ENCODE data around the gene GJA5.

Gene GJA5
- total RNA-seq = 0 to 3.6 (median 0.27) reads per million in 18 experiments

GRCh38 chr1:147760481-147761260 lies at the start of gene GJA5:
Gene GJA5 (minus strand): TSS chr1:147760602. CDS start chr1:147759238, 1,364 bp downstream.
- DNase-seq = no peak

- DNase-seq = no peak
Observed at GRCh38 chr1:147809236-147809635, 48.8 kb upstream of the GJA5 start.

GRCh38 chr1:147808025-147808424 lies 47.6 kb upstream of the GJA5 start:
- DNase-seq = no peak

GRCh38 chr1:147807405-147807804 lies 47.0 kb upstream of the GJA5 start:
- DNase-seq = no peak

- no peak for DNase-seq
Observed at GRCh38 chr1:147804942-147805723, 44.7 kb upstream of the GJA5 start.

- DNase-seq = peak; percentile 35 to 45
Observed at GRCh38 chr1:147800804-147801203, 40.4 kb upstream of the GJA5 start.

- no peak for DNase-seq
Observed at GRCh38 chr1:147798731-147799130, 38.3 kb upstream of the GJA5 start.

- no peak for DNase-seq
Observed at GRCh38 chr1:147794570-147794969, 34.2 kb upstream of the GJA5 start.

- peak in 1 of 2 donors; percentile 16 for DNase-seq
Observed at GRCh38 chr1:147791876-147792275, 31.5 kb upstream of the GJA5 start.

- no peak for DNase-seq
Observed at GRCh38 chr1:147787765-147788164, 27.4 kb upstream of the GJA5 start.

- no peak for DNase-seq
Observed at GRCh38 chr1:147786536-147786935, 26.1 kb upstream of the GJA5 start.

- no peak for DNase-seq
Observed at GRCh38 chr1:147785794-147786506, 25.5 kb upstream of the GJA5 start.

- no peak for DNase-seq
Observed at GRCh38 chr1:147784941-147785340, 24.5 kb upstream of the GJA5 start.

- DNase-seq = no peak
Observed at GRCh38 chr1:147781056-147781471, 20.7 kb upstream of the GJA5 start.

- no peak for DNase-seq
Observed at GRCh38 chr1:147777694-147778093, 17.3 kb upstream of the GJA5 start.

GRCh38 chr1:147773215-147773715 lies 12.9 kb upstream of the GJA5 start:
- peak; percentile 26 to 37 for DNase-seq

GRCh38 chr1:147772570-147772969 lies 12.2 kb upstream of the GJA5 start:
- no peak for DNase-seq

GRCh38 chr1:147771226-147772125 lies 11.1 kb upstream of the GJA5 start:
- peak; percentile 24 to 57 for DNase-seq

GRCh38 chr1:147769106-147769505 lies 8.7 kb upstream of the GJA5 start:
- DNase-seq = no peak

GRCh38 chr1:147768582-147768981 lies 8.2 kb upstream of the GJA5 start:
- DNase-seq = no peak

- DNase-seq = no peak
Observed at GRCh38 chr1:147768101-147768500, 7.7 kb upstream of the GJA5 start.

Measured in inflammatory macrophage (primary cell).